ENCODE results near the gene RXFP3.

The RXFP3 gene

GRCh38 chr5:33936004-33936380, 194 bp upstream of the RXFP3 start:
- peak; percentile 7; the same call in 1 of the 2 replicates for TF ChIP-seq CTCF (IDR thresholded peaks at IDR 0.05; ENCODE audit: low read depth, low read length)
- peak overlapping the region; percentile 49 for H3K4me3 ChIP-seq (ENCODE audit: low read depth, low read length)

GRCh38 chr5:33937017-33937706, 976 bp downstream of the RXFP3 start:
- TF ChIP-seq CTCF (IDR thresholded peaks at IDR 0.05; ENCODE audit: low read depth, low read length): no peak
- H3K4me3 ChIP-seq (ENCODE audit: low read depth, low read length): no peak overlapping the region

GRCh38 chr5:33937707-33938506, 1.7 kb downstream of the RXFP3 start:
- H3K4me3 ChIP-seq (ENCODE audit: low read depth, low read length): no peak overlapping the region
- TF ChIP-seq CTCF (IDR thresholded peaks at IDR 0.05; ENCODE audit: low read depth, low read length): no peak

GRCh38 chr5:33938507-33938796, 2.3 kb downstream of the RXFP3 start:
- H3K4me3 ChIP-seq (ENCODE audit: low read depth, low read length): no peak overlapping the region
- no peak for TF ChIP-seq CTCF (IDR thresholded peaks at IDR 0.05; ENCODE audit: low read depth, low read length)

- H3K4me3 ChIP-seq (ENCODE audit: low read depth, low read length): no peak overlapping the region
- no peak for TF ChIP-seq CTCF (IDR thresholded peaks at IDR 0.05; ENCODE audit: low read depth, low read length)
Observed at GRCh38 chr5:33938881-33939280, 2.7 kb downstream of the RXFP3 start.

GRCh38 chr5:33939556-33940262, 3.5 kb downstream of the RXFP3 start:
- H3K4me3 ChIP-seq (ENCODE audit: low read depth, low read length): no peak overlapping the region
- no peak for TF ChIP-seq CTCF (IDR thresholded peaks at IDR 0.05; ENCODE audit: low read depth, low read length)

- no peak overlapping the region for H3K4me3 ChIP-seq (ENCODE audit: low read depth, low read length)
- TF ChIP-seq CTCF (IDR thresholded peaks at IDR 0.05; ENCODE audit: low read depth, low read length): no peak
Observed at GRCh38 chr5:33941090-33941489, 4.9 kb downstream of the RXFP3 start.

All from WI38 (cell line).